ENCODE results near the gene TMEM139. TPM values are rescaled to one million over a fixed set of nuclear protein-coding genes. Genes with fewer than 3 reads are reported as not detected.

Gene TMEM139
- total and polyA plus RNA-seq, 10 of the 15 experiments (the other 5 are each of a cell fraction or from before 2014, with no cell fraction given), result 0.31 TPM; not detected in 9

- no peak for TF ChIP-seq EGR1 (IDR thresholded peaks at IDR 0.05; ENCODE audit: borderline replicate concordance in 1 of 2, low read depth in 2 of 2, low read length in 2 of 2)
- TF ChIP-seq, protein P1, sequence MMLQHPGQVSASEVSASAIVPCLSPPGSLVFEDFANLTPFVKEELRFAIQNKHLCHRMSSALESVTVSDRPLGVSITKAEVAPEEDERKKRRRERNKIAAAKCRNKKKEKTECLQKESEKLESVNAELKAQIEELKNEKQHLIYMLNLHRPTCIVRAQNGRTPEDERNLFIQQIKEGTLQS (IDR thresholded peaks at IDR 0.05; ENCODE audit: borderline replicate concordance, extremely low read depth, low read depth, low read length), result no peak
- no peak for TF ChIP-seq RCOR1 (conservative IDR thresholded peaks at IDR 0.05; ENCODE audit: low read depth, low read length)
- no peak for TF ChIP-seq POU2F2 (IDR thresholded peaks at IDR 0.05; ENCODE audit: borderline replicate concordance, low read depth, low read length)
- no peak for TF ChIP-seq E2F8 (IDR thresholded peaks at IDR 0.05; ENCODE audit: low read depth, partially characterized antibody)
- TF ChIP-seq NR2F1 (conservative IDR thresholded peaks at IDR 0.05), result no peak
- no peak for TF ChIP-seq FOS (IDR thresholded peaks at IDR 0.05; ENCODE audit: borderline replicate concordance, extremely low read depth, insufficient read length)
- TF ChIP-seq ZBTB4 (CRISPR knock-in tag; IDR thresholded peaks at IDR 0.05), result no peak
- no peak for TF ChIP-seq USF2 (IDR thresholded peaks at IDR 0.05; ENCODE audit: borderline replicate concordance, low read depth, low read length)
- TF ChIP-seq PAX5 (IDR thresholded peaks at IDR 0.05; ENCODE audit: borderline replicate concordance, low read depth, low read length), result no peak
- TF ChIP-seq ZNF384 (IDR thresholded peaks at IDR 0.05; ENCODE audit: borderline replicate concordance, low read depth, low read length), result no peak
Measured at GRCh38 chr7:143329471-143330170, 44.9 kb downstream of the TMEM139 start (continued).

Measured in GM12878 (cell line).